H54 (cell line): ENCODE measurements around the gene ZNF672.
A peak's percentile ranks its signal among the peaks of the same experiment; 100 is the strongest.
"Not testable (repeated sequence)": the region's sequence is repeated elsewhere in the genome, so short reads cannot be mapped to it uniquely, and the experiment has no call there.

ENCODE experiments used
- DNase-seq: peaks from one replicate; pipeline ENCODE4 v3.0.0; 2011; ENCODE audit warnings: low spot score, mixed read lengths; ENCODE audit not compliant: insufficient read length
- FAIRE-seq: peaks from 3 replicates; lab custom pipeline; 2011; peaks lifted over from hg19 to GRCh38; lab: Jason Lieb, UNC
- POLR2A ChIP-seq: IDR thresholded peaks from 2 replicates; pipeline ENCODE4 v1.6.1; 2011; ENCODE audit warnings: low read depth, mild to moderate bottlenecking, low read length

The ZNF672 gene

DNA sequence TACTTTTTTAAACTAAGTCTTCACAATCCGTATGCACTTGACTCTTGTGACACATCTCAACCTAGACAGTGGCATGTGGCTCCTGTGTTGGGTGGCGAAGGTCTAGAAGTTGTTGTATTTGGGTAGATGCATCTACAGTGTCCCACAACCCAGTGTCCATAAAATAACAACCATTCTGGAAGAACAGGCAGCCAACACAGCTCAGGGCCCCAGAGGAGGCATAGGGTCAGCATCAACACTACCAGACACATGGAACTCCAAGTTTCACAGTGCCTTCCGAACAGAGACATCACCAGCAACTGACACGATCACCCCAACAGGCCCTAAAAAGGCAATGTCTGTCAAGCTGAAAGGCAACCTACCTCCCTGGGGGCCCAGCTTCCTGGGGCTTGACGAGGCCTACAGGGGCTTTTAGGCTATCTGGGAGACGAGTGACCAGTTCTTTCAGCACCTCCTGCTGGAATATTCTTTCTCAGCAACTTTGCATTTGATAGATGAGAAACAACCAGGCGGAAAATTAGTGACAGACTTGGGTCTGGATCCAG lies 17.9 kb upstream of the ZNF672 start:
- no peak for DNase-seq
- TF ChIP-seq POLR2A = no peak
- FAIRE-seq = no peak

DNA sequence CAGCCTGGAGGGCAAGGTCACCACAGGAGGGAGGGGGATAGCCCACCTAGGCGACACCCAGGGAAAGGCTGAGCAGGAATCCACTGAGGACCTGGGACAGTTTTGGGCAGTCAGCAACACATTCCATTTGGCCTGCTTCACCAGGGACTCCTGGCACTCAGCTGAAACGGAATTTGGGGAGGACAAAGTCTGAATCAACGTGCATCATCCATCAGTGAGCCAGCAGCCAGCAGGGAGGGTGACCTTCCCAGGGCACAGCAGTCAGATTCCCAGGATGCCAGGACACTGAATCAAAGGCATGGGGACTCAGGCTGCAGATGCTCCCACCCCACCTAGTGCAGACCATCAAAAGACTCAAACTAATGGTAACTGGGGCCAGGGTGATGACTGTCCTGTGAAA lies 16.9 kb upstream of the ZNF672 start:
- TF ChIP-seq POLR2A = no peak
- DNase-seq (peak; percentile 88), FAIRE-seq (peak; percentile 52)

DNA sequence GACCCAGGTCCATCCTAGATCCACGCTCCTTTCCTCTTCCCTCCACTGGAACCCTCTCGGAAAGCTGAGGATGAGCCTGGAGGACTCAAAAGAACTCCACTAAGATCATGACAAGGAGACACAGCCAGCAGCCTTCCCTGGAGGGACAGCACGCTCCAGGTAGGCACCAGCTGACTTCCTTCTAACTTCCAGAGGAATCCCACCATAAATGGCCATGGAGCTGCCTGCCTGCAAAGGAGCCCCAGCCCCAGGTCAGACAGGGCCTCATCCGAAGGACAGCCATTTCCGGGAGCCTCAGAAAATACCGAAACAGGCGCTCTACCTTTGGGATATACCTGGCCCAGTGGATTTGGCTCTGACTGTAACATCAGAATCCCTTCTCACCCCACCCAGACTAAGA lies 16.4 kb upstream of the ZNF672 start:
- DNase-seq (no peak), FAIRE-seq (no peak)
- no peak for TF ChIP-seq POLR2A

- FAIRE-seq (no peak), DNase-seq (no peak)
- no peak for TF ChIP-seq POLR2A
Measured at GRCh38 chr1:248822148-248823032, 15.6 kb upstream of the ZNF672 start.

- no peak for DNase-seq
- TF ChIP-seq POLR2A = no peak
- FAIRE-seq = no peak
Measured at GRCh38 chr1:248823517-248824001, 14.5 kb upstream of the ZNF672 start.

DNA sequence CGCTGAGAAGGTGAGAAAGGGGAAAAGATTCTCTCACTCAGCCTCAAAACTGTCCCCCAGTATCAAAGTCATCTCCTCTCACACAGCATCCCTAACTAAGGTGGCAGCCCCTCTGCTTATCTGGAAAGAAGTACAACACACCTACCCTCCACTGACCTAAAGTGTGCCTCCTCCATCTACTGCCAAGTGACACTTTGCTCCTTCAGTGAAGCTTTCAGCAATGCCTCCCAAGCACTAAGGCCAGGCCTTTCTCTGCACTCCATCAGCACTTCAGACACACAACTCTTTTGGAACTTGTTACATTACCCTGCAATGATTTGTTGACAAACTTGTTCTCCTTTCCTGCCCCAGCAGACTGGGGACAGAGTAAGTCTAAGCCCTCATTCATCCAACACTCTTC lies 13.7 kb upstream of the ZNF672 start:
- DNase-seq (no peak), FAIRE-seq (no peak)
- no peak for TF ChIP-seq POLR2A

DNA sequence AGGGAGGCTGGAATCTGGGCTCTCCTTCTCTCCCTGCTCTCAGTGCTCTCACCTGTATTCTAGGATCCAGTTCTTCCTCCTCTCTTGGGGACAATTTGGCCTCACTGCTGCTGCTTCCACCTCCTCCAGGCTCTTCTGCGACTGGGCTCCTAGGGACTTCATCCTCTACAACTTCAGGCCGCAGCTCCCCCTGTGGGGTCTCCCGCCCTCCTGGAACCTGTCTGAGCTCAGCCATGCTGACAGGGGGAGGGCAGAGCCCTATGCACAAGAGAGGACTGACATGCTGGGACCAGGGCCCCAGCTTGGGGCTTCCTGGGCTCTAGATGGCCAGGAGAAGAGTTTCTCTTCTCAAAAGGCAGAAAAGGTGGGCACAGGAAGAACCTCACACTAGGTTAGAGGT lies 13.3 kb upstream of the ZNF672 start:
- DNase-seq = no peak
- no peak for TF ChIP-seq POLR2A
- FAIRE-seq = no peak

DNA sequence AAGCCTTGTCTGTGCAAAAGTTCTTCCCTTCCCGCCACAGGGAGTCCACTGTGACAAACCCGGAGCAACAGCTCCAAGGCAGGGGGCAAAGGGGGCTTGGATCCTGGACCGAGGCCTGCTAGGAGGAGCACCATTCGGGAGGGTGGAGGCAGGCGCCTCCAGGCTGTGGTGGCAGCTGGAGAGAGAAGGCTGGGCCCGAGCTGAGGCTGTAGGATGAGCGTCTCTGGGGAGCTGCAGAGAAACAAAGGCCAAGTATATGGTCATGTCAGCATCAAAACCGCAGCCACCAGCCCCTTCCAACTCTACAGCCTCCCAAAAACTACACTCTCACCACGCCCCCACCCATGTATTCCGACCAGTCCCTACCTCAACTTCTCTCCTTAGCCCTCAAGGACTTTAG lies 12.9 kb upstream of the ZNF672 start:
- TF ChIP-seq POLR2A = no peak
- FAIRE-seq = no peak
- no peak for DNase-seq

DNA sequence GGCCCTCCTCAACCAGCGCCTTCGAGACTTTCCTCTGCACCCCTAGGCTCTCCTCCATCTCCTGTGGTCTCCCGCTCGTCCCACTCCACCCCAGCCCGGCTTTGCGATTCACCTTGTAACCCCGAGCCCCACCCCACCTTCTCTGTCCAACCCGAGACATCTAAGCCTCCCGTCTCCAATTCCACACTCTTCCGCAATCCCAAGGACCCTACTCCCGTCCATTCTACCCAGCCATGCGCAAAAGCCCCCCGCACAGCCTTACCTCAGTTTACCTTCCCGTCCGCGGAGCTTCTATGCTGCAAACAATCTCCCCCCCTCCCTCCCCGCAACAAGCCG lies 12.5 kb upstream of the ZNF672 start:
- FAIRE-seq (no peak), DNase-seq (no peak)
- no peak for TF ChIP-seq POLR2A

- DNase-seq (peak; percentile 82), FAIRE-seq (no peak)
- TF ChIP-seq POLR2A = peak; percentile 56
Measured at GRCh38 chr1:248825909-248826760, 11.9 kb upstream of the ZNF672 start, which contains the start of gene SH3BP5L. Gene SH3BP5L, minus strand, starts transcription at chr1:248825915. Its CDS starts 980 bp downstream, at chr1:248824935.

GRCh38 chr1:248828845-248829244 lies 9.2 kb upstream of the ZNF672 start:
- FAIRE-seq = no peak
- DNase-seq = no peak
- no peak for TF ChIP-seq POLR2A

DNA sequence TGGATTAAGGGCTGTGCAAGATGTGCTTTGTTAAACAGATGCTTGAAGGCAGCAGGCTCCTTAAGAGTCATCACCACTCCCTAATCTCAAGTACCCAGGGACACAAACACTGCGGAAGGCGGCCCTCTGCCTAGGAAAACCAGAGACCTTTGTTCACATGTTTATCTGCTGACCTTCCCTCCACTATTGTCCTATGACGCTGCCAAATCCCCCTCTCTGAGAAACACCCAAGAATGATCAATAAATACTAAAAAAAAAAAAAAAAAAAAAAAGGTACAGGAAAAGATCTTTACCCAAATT lies 7.4 kb upstream of the ZNF672 start:
- DNase-seq, FAIRE-seq: not testable (repeated sequence)

DNA sequence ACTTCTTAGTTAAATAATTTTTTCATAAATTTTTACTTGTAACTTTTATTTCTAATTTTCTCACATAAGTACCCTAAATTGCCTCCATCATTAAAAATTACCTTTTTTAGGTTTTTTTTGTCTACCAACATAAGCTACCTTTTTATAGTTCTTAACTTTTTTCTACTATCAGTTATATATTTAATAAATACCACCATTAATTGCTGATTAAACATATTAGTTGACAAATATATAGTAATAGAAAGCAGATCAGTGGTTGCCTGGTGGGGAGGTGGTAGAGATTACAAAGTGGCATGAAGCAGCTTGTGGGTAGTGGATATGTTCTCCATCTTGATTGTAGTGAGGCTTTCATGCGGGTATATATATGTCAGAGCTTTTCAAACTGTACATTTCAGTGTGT lies 6.2 kb upstream of the ZNF672 start:
- FAIRE-seq (no peak), DNase-seq (no peak)

GRCh38 chr1:248834343-248834940 lies 3.6 kb upstream of the ZNF672 start:
- FAIRE-seq (no peak), DNase-seq (no peak)
- TF ChIP-seq POLR2A = no peak

More for the DNA sequence above, 6.2 kb upstream of the ZNF672 start:
- TF ChIP-seq POLR2A = no peak
